Activated CD8-positive, alpha-beta T cell treated with anti-CD3 and anti-CD28 coated beads for 36 hours (primary cell): Measurements from ENCODE around the gene MTCH2. TPM values are rescaled to one million over a fixed set of nuclear protein-coding genes. Genes with fewer than 3 reads are reported as not detected.

Experiments used
- ATAC-seq: fragments of 200-7000 bp; cut with Tn5 transposase; one replicate; pipeline ENCODE4 v1.10.0; 2021; ENCODE audit warnings: mild to moderate bottlenecking, moderate library complexity
- CTCF ChIA-PET: fragments of 350-600 bp; sonication (Branson Sonifier 250); formaldehyde crosslinking; loops from one replicate; lab custom pipeline; 2021; ENCODE audit warnings: antibody characterized with exemption; lab: Charles Lee
- POLR2A ChIA-PET: fragments of 350-600 bp; sonication (Branson Sonifier 250); formaldehyde crosslinking; loops from one replicate; lab custom pipeline; 2021; ENCODE audit warnings: antibody characterized with exemption; lab: Charles Lee
- DNase-seq: peaks from one replicate; pipeline ENCODE4 v3.0.0-alpha.2; 2020
- H3K27ac Mint-ChIP-seq: one replicate; pipeline ENCODE4 v1.8.0; 2021; ENCODE audit warnings: mild to moderate bottlenecking, mixed read lengths
- H3K27me3 Mint-ChIP-seq: one replicate; pipeline ENCODE4 v1.8.0; 2021; ENCODE audit warnings: mixed read lengths
- H3K36me3 Mint-ChIP-seq: one replicate; pipeline ENCODE4 v1.8.0; 2021; ENCODE audit warnings: low read depth, mixed read lengths
- H3K4me1 Mint-ChIP-seq: one replicate; pipeline ENCODE4 v1.8.0; 2021; ENCODE audit warnings: low read depth, mixed read lengths
- H3K4me3 Mint-ChIP-seq: one replicate; pipeline ENCODE4 v1.8.0; 2021; ENCODE audit warnings: mild to moderate bottlenecking, moderate library complexity, mixed read lengths
- H3K9me3 Mint-ChIP-seq: one replicate; pipeline ENCODE4 v1.8.0; 2021; ENCODE audit warnings: mixed read lengths
- intact Hi-C: fragments of 100-400 bp; cut with micrococcal nuclease; formaldehyde crosslinking; loops from one replicate; pipeline ENCODE4 v1.10.0; 2022
- total RNA-seq, 2 experiments: library from RNA; stranded (reverse); gene quantifications; one replicate each; pipeline ENCODE4 v1.2.3, GENCODE V29; 2021
- TF ChIP-seq, protein P1 (sequence below): fragments of 200-600 bp; IDR thresholded peaks from one replicate; pipeline ENCODE4 v1.8.0; 2022; ENCODE audit warnings: antibody characterized with exemption, mild to moderate bottlenecking

MTCH2 gene
- total RNA-seq, 2 experiments from 2014 or later = 144 to 145 TPM

DNA sequence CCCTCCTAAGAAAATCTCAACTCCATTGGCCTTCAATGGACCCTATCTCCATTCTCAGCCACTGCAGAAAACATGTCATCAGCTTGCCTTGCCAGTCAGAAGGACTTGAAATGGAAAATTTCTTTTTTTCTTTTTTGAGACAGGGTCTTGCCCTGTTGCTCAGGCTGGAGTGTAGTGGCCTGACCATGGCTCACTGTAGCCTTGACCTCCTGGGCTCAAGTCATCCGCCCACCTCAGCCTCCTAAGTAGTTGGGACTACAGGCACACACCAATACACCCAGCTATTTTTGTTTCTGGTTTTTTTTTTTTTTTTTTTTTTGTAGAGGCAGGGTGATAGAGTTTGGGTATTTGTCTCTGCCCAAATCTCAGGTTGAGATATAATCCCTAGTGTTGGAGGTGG, 43.8 kb upstream of the MTCH2 start:
- no peaks in the 10 kb centered on the region for H3K36me3 Mint-ChIP-seq
- no peaks in the 10 kb centered on the region for H3K4me1 Mint-ChIP-seq
- CTCF ChIA-PET = interaction anchor here (0.6 to 1.0 kb wide), 2 partner anchors 56 to 120 kb away, joined by 3 read pairs; no protein-coding TSS in a partner anchor
- no peaks in the 10 kb centered on the region for H3K27me3 Mint-ChIP-seq
- no peak overlapping the region for H3K4me3 Mint-ChIP-seq
- no peaks in the 10 kb centered on the region for H3K9me3 Mint-ChIP-seq
- DNase-seq = no peak
- TF ChIP-seq, protein P1, sequence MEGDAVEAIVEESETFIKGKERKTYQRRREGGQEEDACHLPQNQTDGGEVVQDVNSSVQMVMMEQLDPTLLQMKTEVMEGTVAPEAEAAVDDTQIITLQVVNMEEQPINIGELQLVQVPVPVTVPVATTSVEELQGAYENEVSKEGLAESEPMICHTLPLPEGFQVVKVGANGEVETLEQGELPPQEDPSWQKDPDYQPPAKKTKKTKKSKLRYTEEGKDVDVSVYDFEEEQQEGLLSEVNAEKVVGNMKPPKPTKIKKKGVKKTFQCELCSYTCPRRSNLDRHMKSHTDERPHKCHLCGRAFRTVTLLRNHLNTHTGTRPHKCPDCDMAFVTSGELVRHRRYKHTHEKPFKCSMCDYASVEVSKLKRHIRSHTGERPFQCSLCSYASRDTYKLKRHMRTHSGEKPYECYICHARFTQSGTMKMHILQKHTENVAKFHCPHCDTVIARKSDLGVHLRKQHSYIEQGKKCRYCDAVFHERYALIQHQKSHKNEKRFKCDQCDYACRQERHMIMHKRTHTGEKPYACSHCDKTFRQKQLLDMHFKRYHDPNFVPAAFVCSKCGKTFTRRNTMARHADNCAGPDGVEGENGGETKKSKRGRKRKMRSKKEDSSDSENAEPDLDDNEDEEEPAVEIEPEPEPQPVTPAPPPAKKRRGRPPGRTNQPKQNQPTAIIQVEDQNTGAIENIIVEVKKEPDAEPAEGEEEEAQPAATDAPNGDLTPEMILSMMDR = no peak
- H3K27ac Mint-ChIP-seq = no peak overlapping the region
- POLR2A ChIA-PET = interaction anchor here (0.7 kb wide), 1 partner anchor 118 kb away, joined by 3 read pairs; no protein-coding TSS in a partner anchor
- intact Hi-C loops = no loop called here
- no peak for ATAC-seq

DNA sequence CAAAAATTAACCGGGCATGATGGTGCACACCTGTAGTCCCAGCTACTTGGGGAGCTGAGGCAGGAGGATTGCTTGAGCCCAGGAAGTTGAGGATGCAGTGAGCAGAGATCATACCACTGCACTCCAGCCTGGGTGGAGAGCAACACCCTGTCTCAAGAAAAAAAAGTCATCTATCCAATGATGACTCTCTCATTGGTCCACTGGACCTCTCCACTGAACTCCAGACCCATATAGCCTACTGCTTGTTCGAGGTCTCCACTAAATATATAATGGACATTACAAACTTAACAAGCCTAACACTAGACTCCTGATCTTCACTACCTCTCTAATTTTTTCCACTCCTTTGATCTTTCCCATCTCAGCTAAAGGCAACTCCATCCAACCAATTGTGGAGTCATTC, 33.5 kb upstream of the MTCH2 start:
- Mint-ChIP-seq H3K27me3 (no peaks in the 10 kb centered on the region), H3K36me3 (no peaks in the 10 kb centered on the region), H3K27ac (no peak overlapping the region), H3K4me3 (no peak overlapping the region), H3K4me1 (no peaks in the 10 kb centered on the region), H3K9me3 (no peaks in the 10 kb centered on the region)
- ChIA-PET CTCF (interaction anchor here (0.9 kb wide), 1 partner anchor 41 kb away, joined by 4 read pairs; no protein-coding TSS in a partner anchor), POLR2A (no interaction called here)
- DNase-seq = no peak
- intact Hi-C loops = no loop called here
- ATAC-seq = no peak
- TF ChIP-seq, protein P1 = no peak

DNA sequence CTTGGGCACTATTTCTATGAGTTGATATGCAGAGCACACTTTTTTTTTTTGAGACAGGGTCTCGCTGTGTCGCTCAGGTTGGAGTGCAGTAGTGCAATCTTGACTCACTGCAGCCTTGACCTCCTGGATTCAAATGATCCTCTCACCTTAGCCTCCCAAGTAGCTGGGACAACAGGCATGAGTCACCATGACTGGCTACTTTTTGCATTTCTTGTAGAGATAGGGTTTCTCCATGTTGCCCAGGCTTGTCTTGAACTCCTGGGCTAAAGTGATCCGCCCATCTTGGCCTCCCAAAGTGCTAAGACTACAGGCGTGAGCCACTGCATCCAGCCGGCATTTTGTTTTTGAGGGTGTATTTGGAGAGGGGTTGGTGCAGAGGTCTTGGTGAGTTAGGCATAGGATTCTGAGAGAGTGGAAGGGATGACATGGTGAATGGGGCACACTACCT, 29.9 kb upstream of the MTCH2 start:
- no peak for DNase-seq
- ATAC-seq = no peak
- no peaks in the 10 kb centered on the region for H3K36me3 Mint-ChIP-seq
- H3K27ac Mint-ChIP-seq = no peak overlapping the region
- POLR2A ChIA-PET = no interaction called here
- CTCF ChIA-PET = no interaction called here
- no peaks in the 10 kb centered on the region for H3K4me1 Mint-ChIP-seq
- intact Hi-C loops = no loop called here
- no peak overlapping the region for H3K4me3 Mint-ChIP-seq
- H3K9me3 Mint-ChIP-seq = no peaks in the 10 kb centered on the region
- TF ChIP-seq, protein P1 = no peak
- H3K27me3 Mint-ChIP-seq = no peaks in the 10 kb centered on the region

- DNase-seq = no peak
- Mint-ChIP-seq H3K27me3 (no peaks in the 10 kb centered on the region), H3K27ac (no peak overlapping the region), H3K4me1 (no peaks in the 10 kb centered on the region), H3K36me3 (no peaks in the 10 kb centered on the region), H3K9me3 (no peaks in the 10 kb centered on the region), H3K4me3 (no peak overlapping the region)
- ATAC-seq = no peak
- intact Hi-C loops = no loop called here
- ChIA-PET CTCF (no interaction called here), POLR2A (no interaction called here)
- TF ChIP-seq, protein P1 = no peak
Observed at GRCh38 chr11:47669856-47670255, 27.5 kb upstream of the MTCH2 start.

- TF ChIP-seq, protein P1 = no peak
- no peaks in the 10 kb centered on the region for H3K9me3 Mint-ChIP-seq
- intact Hi-C loops = no loop called here
- ChIA-PET CTCF (no interaction called here), POLR2A (interaction anchor here (0.5 kb wide), 1 partner anchor 34 kb away, joined by 4 read pairs; no protein-coding TSS in a partner anchor)
- ATAC-seq = no peak
- no peak for DNase-seq
- no peaks in the 10 kb centered on the region for H3K4me1 Mint-ChIP-seq
- no peak overlapping the region for H3K27ac Mint-ChIP-seq
- H3K4me3 Mint-ChIP-seq = no peak overlapping the region
- no peaks in the 10 kb centered on the region for H3K27me3 Mint-ChIP-seq
- H3K36me3 Mint-ChIP-seq = no peaks in the 10 kb centered on the region
Observed at GRCh38 chr11:47668665-47669064, 26.3 kb upstream of the MTCH2 start.
